Upper lobe of left lung (tissue), 4 donors: Measurements from ENCODE around the gene NOL4L.

Experiments used
- POLR2A ChIP-seq, 4 donors: fragments of 450-650 bp; IDR thresholded peaks; one replicate each; pipeline ENCODE4 v1.5.1; 2016 to 2017; ENCODE audit warnings: antibody characterized with exemption in 4 of 4, mild to moderate bottlenecking in 2 of 4
- TF ChIP-seq, protein P1 (sequence below), 6 experiments: fragments of 450-650 bp in 4 of 6; fragments of 200-600 bp in 2 of 6; sonication (generic) in 2 of 6; IDR thresholded peaks; one replicate each; pipeline ENCODE4 v1.5.1; 2016 to 2019; ENCODE audit warnings: antibody characterized with exemption in 6 of 6

DNA sequence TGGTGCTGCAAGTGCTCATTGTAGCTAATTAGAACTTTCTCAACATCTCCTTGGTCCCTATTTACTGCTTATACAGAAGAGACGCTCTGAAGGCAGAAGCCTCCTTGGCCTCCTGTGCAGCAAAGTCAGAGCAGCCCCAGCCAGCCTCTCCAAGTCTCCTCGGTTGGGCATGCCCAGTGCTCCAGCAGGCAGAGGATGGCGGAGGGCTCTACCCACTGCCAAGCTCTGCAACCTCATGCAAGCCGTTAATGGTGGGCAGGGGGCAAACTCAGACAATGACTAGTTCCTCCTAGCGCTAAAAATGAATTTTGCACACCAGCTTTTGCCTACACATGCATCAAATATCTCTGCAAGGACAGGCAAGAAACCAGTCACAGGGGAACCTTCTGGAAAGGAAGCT is 27.8 kb downstream of the NOL4L start:
- TF ChIP-seq, protein P1, sequence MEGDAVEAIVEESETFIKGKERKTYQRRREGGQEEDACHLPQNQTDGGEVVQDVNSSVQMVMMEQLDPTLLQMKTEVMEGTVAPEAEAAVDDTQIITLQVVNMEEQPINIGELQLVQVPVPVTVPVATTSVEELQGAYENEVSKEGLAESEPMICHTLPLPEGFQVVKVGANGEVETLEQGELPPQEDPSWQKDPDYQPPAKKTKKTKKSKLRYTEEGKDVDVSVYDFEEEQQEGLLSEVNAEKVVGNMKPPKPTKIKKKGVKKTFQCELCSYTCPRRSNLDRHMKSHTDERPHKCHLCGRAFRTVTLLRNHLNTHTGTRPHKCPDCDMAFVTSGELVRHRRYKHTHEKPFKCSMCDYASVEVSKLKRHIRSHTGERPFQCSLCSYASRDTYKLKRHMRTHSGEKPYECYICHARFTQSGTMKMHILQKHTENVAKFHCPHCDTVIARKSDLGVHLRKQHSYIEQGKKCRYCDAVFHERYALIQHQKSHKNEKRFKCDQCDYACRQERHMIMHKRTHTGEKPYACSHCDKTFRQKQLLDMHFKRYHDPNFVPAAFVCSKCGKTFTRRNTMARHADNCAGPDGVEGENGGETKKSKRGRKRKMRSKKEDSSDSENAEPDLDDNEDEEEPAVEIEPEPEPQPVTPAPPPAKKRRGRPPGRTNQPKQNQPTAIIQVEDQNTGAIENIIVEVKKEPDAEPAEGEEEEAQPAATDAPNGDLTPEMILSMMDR (IDR thresholded peaks at IDR 0.05), result no peak
- no peak for TF ChIP-seq POLR2A (IDR thresholded peaks at IDR 0.05)
